OCI-LY3 (cell line): ENCODE results near the gene GRIK2.

Experiments
- CTCF ChIP-seq: fragments of 200-600, 300-600 bp; sonication (generic); IDR thresholded peaks from 2 replicates; pipeline ENCODE4 v1.5.1; 2014; ENCODE audit warnings: antibody characterized with exemption, low read length, low read depth
- EZH2phosphoT487 ChIP-seq: fragments of 200-600 bp; shearing (Covaris generic); IDR thresholded peaks from 2 replicates; pipeline ENCODE4 v1.6.1; 2018; ENCODE audit warnings: antibody characterized with exemption, mixed run types, low read depth

- TF ChIP-seq CTCF (no peak), EZH2phosphoT487 (no peak)
These were observed 459.9 kb downstream of the GRIK2 start for GRCh38 chr6:101853231-101854085.
